Measurements from ENCODE around the gene KLHL1. TPM values are rescaled to one million over a fixed set of nuclear protein-coding genes. Genes with fewer than 3 reads are reported as not detected.

KLHL1 gene
- total RNA-seq, 1 donor from 2014 or later = not detected

DNA sequence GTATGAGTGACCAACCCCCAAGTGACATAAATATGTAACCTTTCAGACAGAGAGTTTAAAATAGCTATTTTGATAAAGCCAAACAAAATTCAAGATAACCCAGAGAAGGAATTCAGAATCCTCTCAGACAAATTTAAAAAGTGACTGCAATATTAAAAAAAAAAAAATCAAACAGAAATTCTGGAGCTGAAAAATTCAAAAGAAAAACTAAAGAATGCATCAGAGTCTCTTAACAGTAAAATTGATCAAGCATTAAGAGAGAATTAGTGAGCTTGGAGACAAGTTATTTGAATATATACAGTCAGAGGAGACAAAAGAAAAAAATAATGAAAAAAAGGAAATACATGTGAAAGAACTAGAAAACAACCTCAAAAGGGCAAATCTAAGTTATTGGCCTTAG is 53.7 kb downstream of the KLHL1 start:
- no peaks in the 10 kb centered on the region for H3K36me3 Mint-ChIP-seq (ENCODE audit: low read depth)
- DNase-seq (ENCODE audit: low spot score) = no peak
- peaks cover 39% of the 10 kb centered on the region for H3K9me3 Mint-ChIP-seq
- intact Hi-C loops (cut with micrococcal nuclease) = no loop called here
- H3K27ac Mint-ChIP-seq = no peak overlapping the region
- H3K27me3 Mint-ChIP-seq (ENCODE audit: insufficient read depth) = no peaks in the 10 kb centered on the region
- no peak overlapping the region for H3K4me3 Mint-ChIP-seq
- no peaks in the 10 kb centered on the region for H3K4me1 Mint-ChIP-seq (ENCODE audit: low read depth)

DNA sequence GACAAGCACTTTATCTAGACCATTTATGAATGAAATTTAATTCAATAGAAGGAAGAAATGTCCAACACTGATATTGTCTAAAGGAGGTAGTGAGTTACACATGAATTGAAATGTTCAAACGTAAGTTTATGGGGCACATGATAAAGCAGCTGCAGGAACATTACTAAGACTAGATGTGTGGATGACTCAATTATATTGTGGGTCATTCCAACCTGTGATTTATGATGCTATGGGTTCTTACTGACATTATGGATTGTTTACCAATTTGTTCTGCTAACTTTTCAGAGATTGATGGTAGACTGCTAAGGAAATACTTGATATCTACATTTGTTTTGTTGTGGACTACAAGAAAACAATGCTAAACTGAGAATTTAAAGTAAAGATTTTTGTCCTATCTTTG is 56.7 kb downstream of the KLHL1 start:
- DNase-seq (ENCODE audit: low spot score) = no peak
- Mint-ChIP-seq H3K9me3 (peaks cover 36% of the 10 kb centered on the region), H3K36me3 (ENCODE audit: low read depth) (no peaks in the 10 kb centered on the region), H3K4me3 (no peak overlapping the region), H3K4me1 (ENCODE audit: low read depth) (no peaks in the 10 kb centered on the region), H3K27ac (no peak overlapping the region), H3K27me3 (ENCODE audit: insufficient read depth) (no peaks in the 10 kb centered on the region)
- intact Hi-C loops (cut with micrococcal nuclease) = no loop called here

DNA sequence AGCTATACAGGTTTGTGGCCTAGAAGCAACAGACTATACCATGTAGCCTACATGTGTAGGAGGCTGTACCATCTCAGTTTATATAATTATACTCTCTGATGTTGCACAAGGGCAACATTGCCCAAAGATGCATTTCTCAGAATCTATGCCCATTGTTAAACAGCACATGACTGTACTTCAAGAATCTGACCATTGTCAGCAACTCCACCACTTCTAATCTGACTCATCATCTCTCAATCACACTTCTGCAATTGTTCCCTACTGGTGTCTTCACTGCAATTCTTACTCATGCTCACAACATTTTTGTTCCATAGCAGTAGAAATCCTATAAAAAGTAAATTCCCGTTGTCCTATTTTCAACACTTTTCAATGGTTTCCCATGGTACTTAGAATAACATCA is 64.6 kb downstream of the KLHL1 start:
- H3K27me3 Mint-ChIP-seq (ENCODE audit: insufficient read depth) = no peaks in the 10 kb centered on the region
- intact Hi-C loops (cut with micrococcal nuclease) = no loop called here
- H3K27ac Mint-ChIP-seq = no peak overlapping the region

DNA sequence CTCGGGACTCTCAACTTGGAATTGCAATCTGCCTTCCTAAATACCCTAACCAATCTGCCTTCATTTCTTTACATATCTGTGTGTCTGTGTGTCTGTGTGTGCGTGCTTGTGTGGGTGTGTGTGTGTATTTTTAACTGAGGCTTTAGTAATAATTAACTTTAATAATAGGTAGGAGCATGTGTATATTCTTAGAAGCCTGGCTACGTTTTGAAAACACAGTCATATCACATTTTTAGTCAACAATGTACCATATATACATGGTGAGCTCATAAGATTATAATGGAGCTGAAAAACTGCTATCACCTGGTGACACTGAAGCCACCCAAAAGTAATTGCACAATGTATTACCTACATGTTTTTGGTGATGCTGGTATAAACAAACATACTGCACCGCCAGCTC is 66.1 kb downstream of the KLHL1 start:
- no peak for DNase-seq (ENCODE audit: low spot score)
- Mint-ChIP-seq H3K4me3 (no peak overlapping the region), H3K4me1 (ENCODE audit: low read depth) (no peaks in the 10 kb centered on the region), H3K36me3 (ENCODE audit: low read depth) (no peaks in the 10 kb centered on the region), H3K9me3 (peaks cover 10% of the 10 kb centered on the region), H3K27ac (no peak overlapping the region), H3K27me3 (ENCODE audit: insufficient read depth) (no peaks in the 10 kb centered on the region)
- intact Hi-C loops (cut with micrococcal nuclease) = no loop called here

More for the DNA sequence above, 64.6 kb downstream of the KLHL1 start:
- Mint-ChIP-seq H3K9me3 (peaks cover 6% of the 10 kb centered on the region), H3K36me3 (ENCODE audit: low read depth) (no peaks in the 10 kb centered on the region), H3K4me3 (no peak overlapping the region), H3K4me1 (ENCODE audit: low read depth) (no peaks in the 10 kb centered on the region)
- no peak for DNase-seq (ENCODE audit: low spot score)

DNA sequence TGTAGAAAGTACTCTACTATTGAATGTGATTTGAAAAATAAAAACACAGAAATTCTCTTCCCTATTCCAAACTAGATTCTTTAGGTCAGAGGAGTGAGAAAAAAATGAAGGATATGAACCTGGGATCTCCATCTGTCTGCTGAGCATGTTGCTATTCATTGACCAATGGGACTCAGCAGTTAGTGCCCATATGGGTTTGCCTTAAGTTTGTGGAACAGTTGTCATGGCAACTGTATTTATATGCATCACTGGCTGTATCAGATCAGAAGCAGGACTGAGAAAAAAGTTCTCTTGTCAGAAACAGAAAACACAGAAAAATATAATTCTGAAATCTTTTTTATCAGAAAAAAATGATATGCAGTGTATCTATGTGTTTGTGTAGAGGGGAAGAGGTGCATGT is 74.0 kb downstream of the KLHL1 start:
- no peaks in the 10 kb centered on the region for H3K27me3 Mint-ChIP-seq (ENCODE audit: insufficient read depth)
- intact Hi-C loops (cut with micrococcal nuclease) = no loop called here

DNA sequence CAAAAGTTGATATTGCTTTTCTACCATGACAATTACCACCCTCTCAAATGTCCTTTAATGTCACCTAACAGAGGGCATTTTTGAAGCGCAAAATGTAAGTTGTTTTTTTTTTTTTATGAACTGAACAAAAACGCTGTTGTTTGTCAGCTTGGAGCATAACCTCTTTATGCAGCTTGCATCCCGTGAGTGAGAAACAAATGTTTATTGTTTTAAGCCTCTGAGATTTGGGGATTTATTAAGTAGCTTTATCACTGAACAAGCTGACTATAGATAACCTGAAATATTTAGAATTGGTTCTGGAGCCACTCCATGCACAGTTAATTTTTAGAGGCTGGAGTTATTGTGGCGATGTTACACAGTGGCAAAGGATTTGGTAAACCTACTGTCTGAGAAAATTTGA is 80.7 kb downstream of the KLHL1 start:
- H3K4me3 Mint-ChIP-seq = no peak overlapping the region
- H3K9me3 Mint-ChIP-seq = peaks cover 15% of the 10 kb centered on the region
- intact Hi-C loops (cut with micrococcal nuclease) = no loop called here
- H3K4me1 Mint-ChIP-seq (ENCODE audit: low read depth) = no peaks in the 10 kb centered on the region
- H3K27ac Mint-ChIP-seq = no peak overlapping the region
- no peaks in the 10 kb centered on the region for H3K27me3 Mint-ChIP-seq (ENCODE audit: insufficient read depth)
- no peaks in the 10 kb centered on the region for H3K36me3 Mint-ChIP-seq (ENCODE audit: low read depth)
- no peak for DNase-seq (ENCODE audit: low spot score)

More for the DNA sequence above, 74.0 kb downstream of the KLHL1 start:
- peaks cover 23% of the 10 kb centered on the region for H3K9me3 Mint-ChIP-seq
- no peaks in the 10 kb centered on the region for H3K4me1 Mint-ChIP-seq (ENCODE audit: low read depth)
- DNase-seq (ENCODE audit: low spot score) = no peak
- no peaks in the 10 kb centered on the region for H3K36me3 Mint-ChIP-seq (ENCODE audit: low read depth)
- H3K4me3 Mint-ChIP-seq = no peak overlapping the region
- no peak overlapping the region for H3K27ac Mint-ChIP-seq

DNA sequence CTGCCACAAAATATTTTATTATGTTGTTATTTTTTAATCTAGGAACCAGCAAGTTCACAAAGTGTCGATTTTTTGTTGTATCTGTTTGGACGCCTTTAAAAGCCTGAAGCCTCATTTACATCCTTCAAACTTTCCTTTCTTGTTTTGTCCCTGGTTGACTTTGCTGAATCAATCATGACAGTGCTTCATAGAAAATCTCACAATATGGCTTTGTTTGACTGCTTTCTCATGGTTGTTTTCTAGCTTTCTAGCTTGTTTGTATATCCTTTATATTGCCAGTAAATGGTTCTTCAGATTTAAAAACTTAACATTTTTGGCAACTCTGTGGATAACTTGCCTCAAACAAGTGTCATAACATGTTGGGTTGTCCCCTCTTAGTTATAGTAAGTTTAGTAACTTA is 84.7 kb downstream of the KLHL1 start:
- intact Hi-C loops (cut with micrococcal nuclease) = no loop called here
- Mint-ChIP-seq H3K4me3 (no peak overlapping the region), H3K36me3 (ENCODE audit: low read depth) (no peaks in the 10 kb centered on the region), H3K27me3 (ENCODE audit: insufficient read depth) (no peaks in the 10 kb centered on the region), H3K9me3 (peaks cover 12% of the 10 kb centered on the region), H3K4me1 (ENCODE audit: low read depth) (no peaks in the 10 kb centered on the region), H3K27ac (no peak overlapping the region)
- no peak for DNase-seq (ENCODE audit: low spot score)

DNA sequence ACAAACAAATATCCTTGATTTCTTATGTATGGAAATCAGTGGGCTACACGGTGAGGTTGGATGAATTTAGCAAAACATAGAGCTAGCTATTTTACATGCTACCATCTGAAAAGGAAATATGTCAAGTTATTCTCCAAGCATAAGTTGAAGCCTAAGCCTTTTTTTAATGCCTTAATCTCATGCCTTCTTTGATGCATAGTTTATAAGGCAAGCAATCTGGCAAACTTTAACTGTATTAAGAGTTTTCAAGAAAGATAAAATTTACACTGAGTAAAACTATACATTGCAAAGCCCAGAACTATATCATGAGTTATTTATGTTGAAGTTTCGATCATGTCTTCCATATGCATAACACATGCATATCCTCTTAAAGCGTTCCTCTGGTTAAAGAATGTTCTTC is 85.6 kb downstream of the KLHL1 start:
- Mint-ChIP-seq H3K9me3 (peaks cover 14% of the 10 kb centered on the region), H3K27ac (no peak overlapping the region), H3K36me3 (ENCODE audit: low read depth) (no peaks in the 10 kb centered on the region), H3K27me3 (ENCODE audit: insufficient read depth) (no peaks in the 10 kb centered on the region), H3K4me3 (no peak overlapping the region), H3K4me1 (ENCODE audit: low read depth) (no peaks in the 10 kb centered on the region)
- no peak for DNase-seq (ENCODE audit: low spot score)
- intact Hi-C loops (cut with micrococcal nuclease) = no loop called here

DNA sequence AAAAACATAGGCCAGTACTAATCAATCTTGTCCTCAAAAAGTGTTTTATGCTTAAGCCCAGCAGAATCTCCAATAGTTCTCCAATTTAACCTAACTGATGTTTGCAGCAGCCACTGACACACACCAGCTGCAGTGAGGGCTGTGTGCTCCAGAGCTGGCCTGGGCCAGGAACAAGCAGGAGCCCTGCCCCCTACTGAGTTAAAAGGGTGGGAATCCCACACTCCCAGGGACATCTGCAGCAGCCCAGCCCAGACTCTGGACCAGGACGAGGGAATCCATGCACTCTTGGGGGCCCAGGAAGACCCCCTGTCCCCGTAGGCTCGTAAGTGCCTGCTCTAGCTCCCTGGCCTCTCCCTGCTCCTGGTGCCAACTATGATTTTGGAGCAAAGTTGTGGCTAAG is 92.1 kb downstream of the KLHL1 start:
- Mint-ChIP-seq H3K4me1 (ENCODE audit: low read depth) (no peaks in the 10 kb centered on the region), H3K27ac (no peak overlapping the region), H3K4me3 (no peak overlapping the region), H3K27me3 (ENCODE audit: insufficient read depth) (no peaks in the 10 kb centered on the region), H3K9me3 (peaks cover 9% of the 10 kb centered on the region), H3K36me3 (ENCODE audit: low read depth) (no peaks in the 10 kb centered on the region)
- intact Hi-C loops (cut with micrococcal nuclease) = no loop called here
- no peak for DNase-seq (ENCODE audit: low spot score)

DNA sequence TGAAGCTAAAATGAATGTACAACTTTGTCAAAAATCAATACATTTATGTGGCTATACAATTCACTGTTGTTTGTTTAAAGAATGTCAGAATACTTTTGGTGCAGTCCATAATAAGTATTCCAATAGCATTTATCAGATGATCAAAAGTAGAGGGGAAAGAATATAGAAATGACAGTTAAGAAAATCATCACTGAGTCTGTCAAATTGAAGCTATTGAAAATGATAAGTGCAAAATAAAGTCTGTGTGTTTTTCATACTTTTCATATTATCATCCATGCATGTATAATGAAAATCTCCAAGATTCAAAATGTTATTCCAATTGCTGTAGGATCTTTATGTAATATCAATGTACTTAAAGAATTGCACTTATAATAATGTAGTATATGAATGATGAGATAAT is 93.9 kb downstream of the KLHL1 start:
- Mint-ChIP-seq H3K27ac (no peak overlapping the region), H3K9me3 (peaks cover 13% of the 10 kb centered on the region), H3K36me3 (ENCODE audit: low read depth) (no peaks in the 10 kb centered on the region), H3K4me1 (ENCODE audit: low read depth) (no peaks in the 10 kb centered on the region), H3K4me3 (no peak overlapping the region), H3K27me3 (ENCODE audit: insufficient read depth) (no peaks in the 10 kb centered on the region)
- intact Hi-C loops (cut with micrococcal nuclease) = no loop called here
- no peak for DNase-seq (ENCODE audit: low spot score)

DNA sequence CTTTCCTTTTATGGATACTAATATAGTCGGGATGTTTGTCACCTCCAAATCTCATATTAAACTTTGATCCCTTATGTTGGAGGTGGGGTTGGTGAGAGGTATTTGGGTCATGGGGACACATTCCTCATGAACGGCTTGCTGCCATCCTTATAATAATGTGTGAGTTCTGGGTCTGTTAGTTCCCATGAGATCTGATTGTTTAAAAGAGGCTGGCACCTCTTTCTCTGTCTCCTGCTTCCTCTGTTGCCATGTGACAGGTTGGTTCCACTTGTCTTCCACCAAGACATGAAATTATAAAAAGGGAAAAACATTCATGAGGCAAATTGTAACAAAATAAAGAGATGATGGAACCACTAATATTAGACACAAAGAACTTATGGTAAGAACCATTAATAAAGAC is 108.4 kb downstream of the KLHL1 start:
- intact Hi-C loops (cut with micrococcal nuclease) = no loop called here
- no peaks in the 10 kb centered on the region for H3K27me3 Mint-ChIP-seq (ENCODE audit: insufficient read depth)
- H3K27ac Mint-ChIP-seq = no peak overlapping the region

DNA sequence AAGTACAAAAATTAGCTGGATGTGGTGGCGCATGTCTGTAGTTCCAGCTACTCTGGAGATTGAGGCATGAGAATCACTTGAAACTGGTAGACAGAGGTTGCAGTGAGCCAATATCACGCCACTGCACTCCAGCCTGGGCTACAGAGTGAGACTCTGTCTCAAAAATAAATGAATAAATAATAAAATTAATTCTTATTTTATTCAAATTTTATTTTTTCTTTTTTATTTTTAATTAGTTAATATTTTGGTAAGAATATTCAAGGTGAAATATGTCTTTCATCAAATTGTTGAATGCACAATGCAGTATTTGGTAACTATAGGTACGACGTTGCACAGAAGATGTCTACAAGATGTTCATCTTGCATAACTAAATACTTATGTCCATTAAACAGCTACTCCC is 111.2 kb downstream of the KLHL1 start:
- Mint-ChIP-seq H3K27ac (no peak overlapping the region), H3K4me1 (ENCODE audit: low read depth) (no peaks in the 10 kb centered on the region), H3K9me3 (peaks cover 8% of the 10 kb centered on the region)

More for the DNA sequence above, 108.4 kb downstream of the KLHL1 start:
- H3K4me3 Mint-ChIP-seq = no peak overlapping the region
- H3K36me3 Mint-ChIP-seq (ENCODE audit: low read depth) = no peaks in the 10 kb centered on the region
- no peaks in the 10 kb centered on the region for H3K4me1 Mint-ChIP-seq (ENCODE audit: low read depth)
- DNase-seq (ENCODE audit: low spot score) = no peak
- H3K9me3 Mint-ChIP-seq = peaks cover 4% of the 10 kb centered on the region

DNA sequence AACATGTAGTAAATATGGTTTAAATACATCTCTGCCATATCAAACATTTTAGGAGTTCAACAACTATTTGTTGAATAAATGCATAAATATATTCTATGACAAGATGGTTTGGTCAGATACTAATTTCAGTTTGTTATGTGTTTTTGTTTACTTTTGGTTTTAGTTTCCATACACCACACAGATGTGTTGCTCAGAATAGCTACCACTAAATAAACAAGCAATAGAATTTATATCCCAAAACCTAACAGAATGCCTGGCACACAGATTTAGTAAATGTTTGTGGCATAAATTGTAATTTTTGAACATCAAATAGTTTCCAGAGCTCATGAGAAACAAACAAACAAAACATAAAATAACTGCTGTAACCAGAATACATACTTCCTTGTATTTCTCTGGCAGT is 127.5 kb downstream of the KLHL1 start:
- H3K27ac Mint-ChIP-seq = no peak overlapping the region
- no peaks in the 10 kb centered on the region for H3K36me3 Mint-ChIP-seq (ENCODE audit: low read depth)
- H3K4me3 Mint-ChIP-seq = no peak overlapping the region
- DNase-seq (ENCODE audit: low spot score) = no peak
- no peaks in the 10 kb centered on the region for H3K4me1 Mint-ChIP-seq (ENCODE audit: low read depth)
- intact Hi-C loops (cut with micrococcal nuclease) = no loop called here
- peaks cover 3% of the 10 kb centered on the region for H3K9me3 Mint-ChIP-seq
- H3K27me3 Mint-ChIP-seq (ENCODE audit: insufficient read depth) = no peaks in the 10 kb centered on the region

More for the DNA sequence above, 111.2 kb downstream of the KLHL1 start:
- intact Hi-C loops (cut with micrococcal nuclease) = no loop called here
- Mint-ChIP-seq H3K27me3 (ENCODE audit: insufficient read depth) (no peaks in the 10 kb centered on the region), H3K36me3 (ENCODE audit: low read depth) (no peaks in the 10 kb centered on the region), H3K4me3 (no peak overlapping the region)
- no peak for DNase-seq (ENCODE audit: low spot score)

DNA sequence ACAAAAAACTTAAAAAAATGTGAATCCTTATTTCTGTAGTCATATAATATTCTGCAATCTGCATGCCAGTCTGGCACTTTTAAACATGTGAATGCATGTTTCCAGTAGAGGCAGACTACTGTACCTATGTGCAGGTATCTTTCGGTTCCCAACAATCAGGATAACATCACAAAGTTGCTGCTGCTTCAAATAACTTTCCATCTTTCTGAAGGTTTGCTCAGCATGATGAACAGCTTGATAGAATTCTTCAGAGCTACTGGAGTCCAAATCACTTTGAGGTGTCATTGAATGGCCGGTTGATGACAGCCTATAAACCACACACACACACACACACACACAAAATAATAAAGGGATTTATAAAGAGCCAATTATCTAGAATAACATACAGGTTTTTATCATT is 132.8 kb downstream of the KLHL1 start:
- intact Hi-C loops (cut with micrococcal nuclease) = no loop called here
- Mint-ChIP-seq H3K9me3 (peaks cover 4% of the 10 kb centered on the region), H3K4me1 (ENCODE audit: low read depth) (no peaks in the 10 kb centered on the region)

More for the DNA sequence above, 132.8 kb downstream of the KLHL1 start:
- no peak overlapping the region for H3K27ac Mint-ChIP-seq
- no peaks in the 10 kb centered on the region for H3K27me3 Mint-ChIP-seq (ENCODE audit: insufficient read depth)
- DNase-seq (ENCODE audit: low spot score) = no peak
- H3K36me3 Mint-ChIP-seq (ENCODE audit: low read depth) = no peaks in the 10 kb centered on the region
- no peak overlapping the region for H3K4me3 Mint-ChIP-seq
